ENCODE results near the gene MITF. TPM values are rescaled to one million over a fixed set of nuclear protein-coding genes. Genes with fewer than 3 reads are reported as not detected.

The MITF gene
- total RNA-seq, 1 donor from 2014 or later, result 0.25 TPM

DNA sequence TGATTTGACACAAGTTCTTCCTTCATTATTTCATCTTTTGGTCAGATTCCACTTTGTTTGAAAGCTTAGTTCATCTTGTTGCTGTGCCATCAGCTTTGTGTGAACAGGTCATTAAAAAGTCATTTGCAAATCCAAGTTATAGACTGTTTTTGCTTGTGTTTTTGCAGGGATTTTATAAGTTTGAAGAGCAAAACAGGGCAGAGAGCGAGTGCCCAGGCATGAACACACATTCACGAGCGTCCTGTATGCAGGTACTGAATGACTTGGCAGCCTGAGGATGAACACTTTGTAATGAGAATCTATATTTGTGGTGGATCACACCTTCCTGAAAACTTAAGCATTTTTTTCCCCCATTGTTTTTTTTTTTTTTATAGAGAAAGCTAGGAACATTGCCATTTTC lies 199.7 kb downstream of the MITF start:
- Mint-ChIP-seq H3K27me3 (ENCODE audit: unreplicated experiment) (no peaks in the 10 kb centered on the region), H3K9me3 (ENCODE audit: unreplicated experiment) (no peaks in the 10 kb centered on the region), H3K27ac (ENCODE audit: unreplicated experiment) (no peak overlapping the region), H3K4me3 (ENCODE audit: unreplicated experiment) (no peak overlapping the region), H3K36me3 (ENCODE audit: unreplicated experiment) (no peaks in the 10 kb centered on the region), H3K4me1 (ENCODE audit: low read depth, unreplicated experiment) (no peaks in the 10 kb centered on the region)
- no peak for DNase-seq
- TF ChIP-seq CTCF (IDR thresholded peaks at IDR 0.05; ENCODE audit: partially characterized antibody, unreplicated experiment), result no peak

GRCh38 chr3:69941037-69941436 lies 201.8 kb downstream of the MITF start:
- no peak overlapping the region for H3K4me3 Mint-ChIP-seq (ENCODE audit: unreplicated experiment)
- TF ChIP-seq CTCF (IDR thresholded peaks at IDR 0.05; ENCODE audit: partially characterized antibody, unreplicated experiment), result no peak
- no peak for DNase-seq
- H3K27ac Mint-ChIP-seq (ENCODE audit: unreplicated experiment), result no peak overlapping the region
- H3K27me3 Mint-ChIP-seq (ENCODE audit: unreplicated experiment), result no peaks in the 10 kb centered on the region
- no peaks in the 10 kb centered on the region for H3K4me1 Mint-ChIP-seq (ENCODE audit: low read depth, unreplicated experiment)
- no peaks in the 10 kb centered on the region for H3K36me3 Mint-ChIP-seq (ENCODE audit: unreplicated experiment)
- no peaks in the 10 kb centered on the region for H3K9me3 Mint-ChIP-seq (ENCODE audit: unreplicated experiment)

GRCh38 chr3:69941439-69942176 lies 202.3 kb downstream of the MITF start:
- H3K27me3 Mint-ChIP-seq (ENCODE audit: unreplicated experiment), result no peaks in the 10 kb centered on the region
- no peak for TF ChIP-seq CTCF (IDR thresholded peaks at IDR 0.05; ENCODE audit: partially characterized antibody, unreplicated experiment)
- no peaks in the 10 kb centered on the region for H3K9me3 Mint-ChIP-seq (ENCODE audit: unreplicated experiment)
- H3K4me1 Mint-ChIP-seq (ENCODE audit: low read depth, unreplicated experiment), result no peaks in the 10 kb centered on the region
- DNase-seq, result no peak
- no peak overlapping the region for H3K4me3 Mint-ChIP-seq (ENCODE audit: unreplicated experiment)
- no peaks in the 10 kb centered on the region for H3K36me3 Mint-ChIP-seq (ENCODE audit: unreplicated experiment)
- no peak overlapping the region for H3K27ac Mint-ChIP-seq (ENCODE audit: unreplicated experiment)

GRCh38 chr3:69944931-69945493 lies 205.7 kb downstream of the MITF start:
- no peak for DNase-seq
- Mint-ChIP-seq H3K27me3 (ENCODE audit: unreplicated experiment) (no peaks in the 10 kb centered on the region), H3K4me1 (ENCODE audit: low read depth, unreplicated experiment) (no peaks in the 10 kb centered on the region), H3K36me3 (ENCODE audit: unreplicated experiment) (no peaks in the 10 kb centered on the region), H3K9me3 (ENCODE audit: unreplicated experiment) (no peaks in the 10 kb centered on the region), H3K27ac (ENCODE audit: unreplicated experiment) (no peak overlapping the region), H3K4me3 (ENCODE audit: unreplicated experiment) (no peak overlapping the region)
- TF ChIP-seq CTCF (IDR thresholded peaks at IDR 0.05; ENCODE audit: partially characterized antibody, unreplicated experiment), result no peak

DNA sequence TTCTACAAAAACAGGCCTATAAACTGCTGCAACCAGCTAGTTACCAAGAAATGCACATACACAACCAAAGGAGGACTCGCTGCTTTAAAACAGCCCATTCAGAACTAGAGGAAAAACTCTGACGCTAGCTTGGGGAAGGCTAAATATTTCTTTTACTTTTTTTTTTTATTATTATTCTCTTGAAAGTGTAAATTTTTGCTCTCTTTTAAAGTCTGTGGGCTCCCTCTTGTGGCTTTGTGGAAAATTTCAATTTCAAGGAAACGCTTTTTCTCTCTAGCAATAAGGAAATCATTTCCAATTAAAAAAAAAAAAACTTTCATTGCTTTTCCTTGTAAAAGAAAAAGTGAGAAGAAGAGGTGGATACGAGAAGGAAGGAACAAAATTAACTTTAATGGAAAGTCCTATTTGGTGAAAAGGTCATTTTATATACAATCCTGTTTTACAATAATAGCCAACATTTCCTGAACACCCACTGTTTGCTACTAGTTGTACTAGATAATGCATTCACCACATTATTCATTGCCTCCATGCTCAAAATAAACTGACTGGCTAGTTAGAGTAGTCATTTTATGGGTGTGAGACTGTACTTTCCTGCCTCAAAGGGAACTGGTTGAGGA lies 209.1 kb downstream of the MITF start:
- DNase-seq, result no peak
- no peaks in the 10 kb centered on the region for H3K36me3 Mint-ChIP-seq (ENCODE audit: unreplicated experiment)
- no peak overlapping the region for H3K27ac Mint-ChIP-seq (ENCODE audit: unreplicated experiment)
- H3K4me3 Mint-ChIP-seq (ENCODE audit: unreplicated experiment), result no peak overlapping the region
- no peaks in the 10 kb centered on the region for H3K9me3 Mint-ChIP-seq (ENCODE audit: unreplicated experiment)
- H3K4me1 Mint-ChIP-seq (ENCODE audit: low read depth, unreplicated experiment), result no peaks in the 10 kb centered on the region
- peak; percentile 83 for TF ChIP-seq CTCF (IDR thresholded peaks at IDR 0.05; ENCODE audit: partially characterized antibody, unreplicated experiment)
- H3K27me3 Mint-ChIP-seq (ENCODE audit: unreplicated experiment), result peaks cover 2% of the 10 kb centered on the region
